ENCODE measurements around the gene CDK5RAP2.

DNA sequence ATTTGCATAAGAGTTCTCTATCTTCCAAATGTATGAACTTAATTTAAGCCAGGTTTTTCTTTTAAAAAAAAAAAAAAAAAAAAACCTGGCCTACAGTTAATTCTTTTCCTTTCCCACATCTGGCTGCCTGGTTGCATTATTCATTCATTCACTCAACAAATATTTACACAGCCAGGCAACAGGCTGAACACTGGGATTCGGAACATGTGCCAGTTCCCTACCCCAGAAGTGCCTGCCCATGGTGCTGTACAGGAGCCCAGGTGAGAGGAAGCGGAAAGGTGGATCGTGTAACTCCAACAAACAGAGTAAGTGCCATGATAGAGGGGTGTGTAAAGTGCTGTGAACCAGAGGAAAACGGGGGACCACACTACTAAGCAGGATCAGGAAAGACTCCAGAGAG lies 93.6 kb downstream of the CDK5RAP2 start:
- TF ChIP-seq, protein P1, sequence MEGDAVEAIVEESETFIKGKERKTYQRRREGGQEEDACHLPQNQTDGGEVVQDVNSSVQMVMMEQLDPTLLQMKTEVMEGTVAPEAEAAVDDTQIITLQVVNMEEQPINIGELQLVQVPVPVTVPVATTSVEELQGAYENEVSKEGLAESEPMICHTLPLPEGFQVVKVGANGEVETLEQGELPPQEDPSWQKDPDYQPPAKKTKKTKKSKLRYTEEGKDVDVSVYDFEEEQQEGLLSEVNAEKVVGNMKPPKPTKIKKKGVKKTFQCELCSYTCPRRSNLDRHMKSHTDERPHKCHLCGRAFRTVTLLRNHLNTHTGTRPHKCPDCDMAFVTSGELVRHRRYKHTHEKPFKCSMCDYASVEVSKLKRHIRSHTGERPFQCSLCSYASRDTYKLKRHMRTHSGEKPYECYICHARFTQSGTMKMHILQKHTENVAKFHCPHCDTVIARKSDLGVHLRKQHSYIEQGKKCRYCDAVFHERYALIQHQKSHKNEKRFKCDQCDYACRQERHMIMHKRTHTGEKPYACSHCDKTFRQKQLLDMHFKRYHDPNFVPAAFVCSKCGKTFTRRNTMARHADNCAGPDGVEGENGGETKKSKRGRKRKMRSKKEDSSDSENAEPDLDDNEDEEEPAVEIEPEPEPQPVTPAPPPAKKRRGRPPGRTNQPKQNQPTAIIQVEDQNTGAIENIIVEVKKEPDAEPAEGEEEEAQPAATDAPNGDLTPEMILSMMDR (IDR thresholded peaks at IDR 0.05), result no peak
- TF ChIP-seq EP300 (IDR thresholded peaks at IDR 0.05), result no peak
- no peak for TF ChIP-seq POLR2A (IDR thresholded peaks at IDR 0.05)
- TF ChIP-seq POLR2AphosphoS5 (IDR thresholded peaks at IDR 0.05), result no peak
